HCT116 (cell line): ENCODE data around the gene LY6G6D. TPM values are rescaled to one million over a fixed set of nuclear protein-coding genes. Genes with fewer than 3 reads are reported as not detected.

Source experiments
- ATAC-seq: fragments of 200-7000 bp; cut with Tn5 transposase; 2 replicates; pipeline ENCODE4 v1.9.1; 2020; ENCODE audit warnings: mild to moderate bottlenecking, moderate library complexity
- BruUV-seq: library from RNA; stranded (reverse); fragments of 400-500 nt; replicated peaks from 2 replicates; lab custom pipeline; 2021; lab: Mats Ljungman, UMichigan
- CTCF ChIA-PET: fragments of 300-600 bp; sonication (Branson Sonifier 250); formaldehyde crosslinking; loops from one replicate; lab custom pipeline; 2021; ENCODE audit warnings: antibody characterized with exemption; lab: Charles Lee
- POLR2A ChIA-PET: fragments of 300-600, 350-600 bp; sonication (Branson Sonifier 250); formaldehyde crosslinking; loops from one replicate; lab custom pipeline; 2021; ENCODE audit warnings: antibody characterized with exemption; lab: Charles Lee
- RAD21 ChIA-PET, 2 experiments: fragments of 300-600 bp; sonication (Branson Sonifier 250); formaldehyde crosslinking; loops; one replicate each; lab custom pipeline; 2023; ENCODE audit warnings: low total read pairs in 2 of 2; ENCODE audit not compliant: uncharacterized antibody in 2 of 2, unreplicated experiment in 2 of 2, low non-redundant PET in 1 of 2; lab: Charles Lee
- DNase-seq: peaks from one replicate; pipeline ENCODE4 v3.0.0-alpha.2; 2010; ENCODE audit warnings: low read depth, low spot score
- H2AFZ ChIP-seq: fragments of 200-600 bp; shearing (Covaris generic), sonication (generic); 2 replicates; pipeline ENCODE4 v1.6.1; 2017; ENCODE audit warnings: low read depth, mixed run types, mixed read lengths, antibody characterized with exemption, low read length; ENCODE audit not compliant: poor library complexity, severe bottlenecking
- H3K27ac ChIP-seq: 2 replicates; pipeline ENCODE4 v1.5.1; 2012; ENCODE audit warnings: low read depth, low read length
- H3K27me3 ChIP-seq: fragments of 200-600 bp; sonication (generic); 2 replicates; pipeline ENCODE4 v1.6.1; 2016; ENCODE audit warnings: mixed run types, low read length, mixed read lengths; ENCODE audit not compliant: insufficient read depth
- H3K36me3 ChIP-seq, 2 experiments: fragments of 200-500 bp in 1 of 2; fragments of 200-600 bp in 1 of 2; sonication (Bioruptor generic) in 1 of 2; sonication (generic) in 1 of 2; 2 replicates each; pipeline versions ENCODE4 v1.5.1 to v1.6.1; 2014 to 2016; ENCODE audit warnings: low read length in 2 of 2, inconsistent platforms in 1 of 2, mixed read lengths in 1 of 2, mixed run types in 1 of 2; ENCODE audit not compliant: insufficient read depth in 2 of 2, control insufficient read depth in 1 of 2
- H3K4me1 ChIP-seq, 2 experiments: fragments of 200-600 bp in 1 of 2; sonication (generic) in 1 of 2; 2 replicates each; pipeline versions ENCODE4 v1.5.1 to v1.6.1; 2012 to 2017; ENCODE audit warnings: low read length in 2 of 2, inconsistent platforms in 1 of 2, mild to moderate bottlenecking in 1 of 2, mixed read lengths in 1 of 2, mixed run types in 1 of 2, moderate library complexity in 1 of 2; ENCODE audit not compliant: insufficient read depth in 2 of 2, control insufficient read depth in 1 of 2
- H3K4me2 ChIP-seq: fragments of 200-600 bp; sonication (generic); 2 replicates; pipeline ENCODE4 v1.6.1; 2017; ENCODE audit warnings: mixed run types, low read length, mixed read lengths
- H3K4me3 ChIP-seq, 2 experiments: fragments of 200-600 bp in 1 of 2; sonication (generic) in 1 of 2; replicated peaks in 1 of 2; 2 replicates each; pipeline ENCODE4 v1.5.1; 2011 to 2016; ENCODE audit warnings: low read length in 2 of 2, control low read depth in 1 of 2, low read depth in 1 of 2, mild to moderate bottlenecking in 1 of 2, mixed read lengths in 1 of 2, mixed run types in 1 of 2
- H3K79me2 ChIP-seq: fragments of 200-600 bp; sonication (generic); 2 replicates; pipeline ENCODE4 v1.6.1; 2017; ENCODE audit warnings: mild to moderate bottlenecking, mixed run types, low read length, moderate library complexity, mixed read lengths; ENCODE audit not compliant: insufficient read depth
- H3K9ac ChIP-seq: fragments of 200-600 bp; sonication (generic); 2 replicates; pipeline ENCODE4 v1.6.1; 2016; ENCODE audit warnings: low read length, mixed read lengths
- H3K9me2 ChIP-seq: fragments of 200-600 bp; sonication (generic), shearing (Covaris generic); 2 replicates; pipeline ENCODE4 v1.6.1; 2017; ENCODE audit warnings: mixed run types, mild to moderate bottlenecking, moderate library complexity; ENCODE audit not compliant: insufficient read depth
- H3K9me3 ChIP-seq, 2 experiments: fragments of 200-500 bp in 1 of 2; fragments of 200-600 bp in 1 of 2; sonication (Bioruptor generic) in 1 of 2; sonication (generic) in 1 of 2; 2 replicates each; pipeline ENCODE4 v1.6.1; 2014 to 2017; ENCODE audit warnings: low read length in 2 of 2, mixed read lengths in 2 of 2, inconsistent platforms in 1 of 2, low read depth in 1 of 2, mild to moderate bottlenecking in 1 of 2, mixed run types in 1 of 2, moderate library complexity in 1 of 2; ENCODE audit not compliant: control insufficient read depth in 1 of 2, insufficient read depth in 1 of 2
- H4K20me1 ChIP-seq: fragments of 200-600 bp; sonication (generic), shearing (Covaris generic); 2 replicates; pipeline ENCODE4 v1.6.1; 2017; ENCODE audit warnings: mixed run types, mild to moderate bottlenecking, moderate library complexity; ENCODE audit not compliant: insufficient read depth
- CBX3 ChIP-seq: IDR thresholded peaks from 2 replicates; pipeline ENCODE4 v1.6.1; 2012; ENCODE audit warnings: low read depth
- CEBPB ChIP-seq: IDR thresholded peaks from 2 replicates; pipeline ENCODE4 v1.6.1; 2012; ENCODE audit warnings: low read depth
- EGR1 ChIP-seq: IDR thresholded peaks from 2 replicates; pipeline ENCODE4 v1.6.1; 2012; ENCODE audit warnings: low read depth
- FOSL1 ChIP-seq: IDR thresholded peaks from 2 replicates; pipeline ENCODE4 v1.6.1; 2012; ENCODE audit warnings: low read depth
- JUND ChIP-seq: IDR thresholded peaks from 2 replicates; pipeline ENCODE4 v1.6.1; 2012
- POLR2A ChIP-seq: IDR thresholded peaks from 2 replicates; pipeline ENCODE4 v1.7.0; 2011; ENCODE audit warnings: borderline replicate concordance; ENCODE audit not compliant: insufficient read depth, insufficient read length; ENCODE audit errors: extremely low read depth
- POLR2AphosphoS5 ChIP-seq: IDR thresholded peaks from 2 replicates; pipeline ENCODE4 v1.6.1; 2011; ENCODE audit warnings: mild to moderate bottlenecking, low read depth, low read length, moderate library complexity
- RAD21 ChIP-seq: IDR thresholded peaks from 2 replicates; pipeline ENCODE4 v1.6.1; 2012; ENCODE audit warnings: low read depth, mild to moderate bottlenecking
- SIN3A ChIP-seq: IDR thresholded peaks from 2 replicates; pipeline ENCODE4 v1.6.1; 2012; ENCODE audit warnings: low read depth
- SP1 ChIP-seq: IDR thresholded peaks from 2 replicates; pipeline ENCODE4 v1.6.1; 2012; ENCODE audit warnings: low read depth
- SRF ChIP-seq: IDR thresholded peaks from 2 replicates; pipeline ENCODE4 v1.6.1; 2012; ENCODE audit warnings: low read depth
- YY1 ChIP-seq: IDR thresholded peaks from 2 replicates; pipeline ENCODE4 v1.6.1; 2011; ENCODE audit warnings: low read length, low read depth, moderate library complexity, mild to moderate bottlenecking; ENCODE audit not compliant: insufficient replicate concordance; ENCODE audit errors: extremely low read depth
- ZFX ChIP-seq: fragments of 450-650 bp; IDR thresholded peaks from 2 replicates; pipeline ENCODE4 v1.6.1; 2017
- ZNF274 ChIP-seq: fragments of 200-500 bp; sonication (Bioruptor generic); IDR thresholded peaks from 2 replicates; pipeline ENCODE4 v1.6.1; 2014; ENCODE audit warnings: mild to moderate bottlenecking, low read depth, low read length, inconsistent platforms
- intact Hi-C: fragments of 100-400 bp; cut with micrococcal nuclease; formaldehyde crosslinking; loops from 2 replicates; pipeline ENCODE4 v1.10.0; 2022
- total RNA-seq: library from RNA; stranded (reverse); gene quantifications from one replicate; pipeline ENCODE4 v1.2.1, GENCODE V29; 2021; ENCODE audit not compliant: unreplicated experiment
- TF ChIP-seq, protein P1 (sequence below): IDR thresholded peaks from 2 replicates; pipeline ENCODE4 v1.6.1; 2012; ENCODE audit warnings: low read depth
- TF ChIP-seq, protein P2 (sequence below): IDR thresholded peaks from 2 replicates; pipeline ENCODE4 v1.6.1; 2011; ENCODE audit warnings: mild to moderate bottlenecking, low read length, moderate library complexity; ENCODE audit not compliant: insufficient replicate concordance; ENCODE audit errors: extremely low read depth
- TF ChIP-seq, protein P3 (sequence below): IDR thresholded peaks from 2 replicates; pipeline ENCODE4 v1.6.1; 2012
- TF ChIP-seq, protein P4 (sequence below): IDR thresholded peaks from 2 replicates; pipeline ENCODE4 v1.6.1; 2012

Gene LY6G6D
- total RNA-seq, 1 experiment from 2014 or later, result not detected

DNA sequence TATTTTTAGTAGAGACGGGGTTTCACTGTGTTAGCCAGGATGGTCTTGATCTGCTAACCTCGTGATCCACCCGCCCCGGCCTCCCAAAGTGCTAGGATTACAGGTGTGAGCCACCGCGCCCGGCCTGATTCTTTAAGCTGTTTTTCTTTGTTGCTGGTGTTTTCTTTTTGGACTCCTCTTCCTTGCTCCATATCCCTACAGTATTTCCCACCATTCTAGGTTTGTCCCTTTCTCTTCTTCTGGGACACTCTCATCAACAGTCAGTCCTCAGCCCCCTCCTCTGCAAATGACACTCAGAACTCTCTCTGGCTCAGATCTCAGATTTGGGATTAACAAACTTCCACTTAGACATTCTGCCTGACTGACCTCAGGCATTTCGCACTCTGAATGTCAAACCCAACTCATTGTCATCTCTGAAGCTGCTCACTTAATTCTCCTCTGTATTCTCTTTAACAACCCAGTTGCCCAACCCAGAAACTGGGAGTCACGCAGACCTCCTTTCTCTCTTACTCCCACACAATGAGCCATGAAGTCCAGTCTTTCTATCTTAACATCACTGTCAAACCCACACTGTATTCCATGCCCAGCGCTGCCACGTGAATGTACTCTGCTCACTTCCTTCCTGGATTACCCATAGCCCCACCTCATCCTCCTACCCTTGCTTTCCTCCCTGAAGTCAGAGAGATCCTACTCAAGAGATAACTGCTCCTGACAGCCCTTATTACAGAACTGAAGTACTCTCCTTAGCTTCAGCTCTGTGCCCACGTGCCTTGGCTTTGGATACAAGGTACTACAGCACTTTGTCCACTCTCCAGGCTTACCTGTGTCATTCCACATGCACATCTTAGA lies 10.6 kb downstream of the LY6G6D start:
- no TSS peak for BruUV-seq
- Histone ChIP-seq H3K27ac (no peak overlapping the region), H3K4me1 (peaks cover 6 to 29% of the 10 kb centered on the region in 2 experiments; a peak in 3 of 4 replicates), H4K20me1 (no peaks in the 10 kb centered on the region), H3K27me3 (no peaks in the 10 kb centered on the region), H3K4me2 (no peak overlapping the region), H3K9me3 (no peaks in the 10 kb centered on the region), H3K9ac (no peak overlapping the region), H3K9me2 (no peaks in the 10 kb centered on the region), H3K36me3 (peaks cover 3% of the 10 kb centered on the region in 2 experiments; a peak in 1 of 4 replicates), H3K79me2 (no peaks in the 10 kb centered on the region), H3K4me3 (no peak overlapping the region), H2AFZ (no peak overlapping the region)
- TF ChIP-seq JUND (no peak), EGR1 (no peak), SRF (no peak), CBX3 (no peak), SIN3A (no peak), FOSL1 (no peak), POLR2AphosphoS5 (no peak), RAD21 (no peak), POLR2A (no peak), YY1 (no peak), CEBPB (no peak), SP1 (no peak), ZFX (no peak), ZNF274 (no peak)
- TF ChIP-seq, protein P1, sequence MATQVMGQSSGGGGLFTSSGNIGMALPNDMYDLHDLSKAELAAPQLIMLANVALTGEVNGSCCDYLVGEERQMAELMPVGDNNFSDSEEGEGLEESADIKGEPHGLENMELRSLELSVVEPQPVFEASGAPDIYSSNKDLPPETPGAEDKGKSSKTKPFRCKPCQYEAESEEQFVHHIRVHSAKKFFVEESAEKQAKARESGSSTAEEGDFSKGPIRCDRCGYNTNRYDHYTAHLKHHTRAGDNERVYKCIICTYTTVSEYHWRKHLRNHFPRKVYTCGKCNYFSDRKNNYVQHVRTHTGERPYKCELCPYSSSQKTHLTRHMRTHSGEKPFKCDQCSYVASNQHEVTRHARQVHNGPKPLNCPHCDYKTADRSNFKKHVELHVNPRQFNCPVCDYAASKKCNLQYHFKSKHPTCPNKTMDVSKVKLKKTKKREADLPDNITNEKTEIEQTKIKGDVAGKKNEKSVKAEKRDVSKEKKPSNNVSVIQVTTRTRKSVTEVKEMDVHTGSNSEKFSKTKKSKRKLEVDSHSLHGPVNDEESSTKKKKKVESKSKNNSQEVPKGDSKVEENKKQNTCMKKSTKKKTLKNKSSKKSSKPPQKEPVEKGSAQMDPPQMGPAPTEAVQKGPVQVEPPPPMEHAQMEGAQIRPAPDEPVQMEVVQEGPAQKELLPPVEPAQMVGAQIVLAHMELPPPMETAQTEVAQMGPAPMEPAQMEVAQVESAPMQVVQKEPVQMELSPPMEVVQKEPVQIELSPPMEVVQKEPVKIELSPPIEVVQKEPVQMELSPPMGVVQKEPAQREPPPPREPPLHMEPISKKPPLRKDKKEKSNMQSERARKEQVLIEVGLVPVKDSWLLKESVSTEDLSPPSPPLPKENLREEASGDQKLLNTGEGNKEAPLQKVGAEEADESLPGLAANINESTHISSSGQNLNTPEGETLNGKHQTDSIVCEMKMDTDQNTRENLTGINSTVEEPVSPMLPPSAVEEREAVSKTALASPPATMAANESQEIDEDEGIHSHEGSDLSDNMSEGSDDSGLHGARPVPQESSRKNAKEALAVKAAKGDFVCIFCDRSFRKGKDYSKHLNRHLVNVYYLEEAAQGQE, result no peak
- TF ChIP-seq, protein P2, sequence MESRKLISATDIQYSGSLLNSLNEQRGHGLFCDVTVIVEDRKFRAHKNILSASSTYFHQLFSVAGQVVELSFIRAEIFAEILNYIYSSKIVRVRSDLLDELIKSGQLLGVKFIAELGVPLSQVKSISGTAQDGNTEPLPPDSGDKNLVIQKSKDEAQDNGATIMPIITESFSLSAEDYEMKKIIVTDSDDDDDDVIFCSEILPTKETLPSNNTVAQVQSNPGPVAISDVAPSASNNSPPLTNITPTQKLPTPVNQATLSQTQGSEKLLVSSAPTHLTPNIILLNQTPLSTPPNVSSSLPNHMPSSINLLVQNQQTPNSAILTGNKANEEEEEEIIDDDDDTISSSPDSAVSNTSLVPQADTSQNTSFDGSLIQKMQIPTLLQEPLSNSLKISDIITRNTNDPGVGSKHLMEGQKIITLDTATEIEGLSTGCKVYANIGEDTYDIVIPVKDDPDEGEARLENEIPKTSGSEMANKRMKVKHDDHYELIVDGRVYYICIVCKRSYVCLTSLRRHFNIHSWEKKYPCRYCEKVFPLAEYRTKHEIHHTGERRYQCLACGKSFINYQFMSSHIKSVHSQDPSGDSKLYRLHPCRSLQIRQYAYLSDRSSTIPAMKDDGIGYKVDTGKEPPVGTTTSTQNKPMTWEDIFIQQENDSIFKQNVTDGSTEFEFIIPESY, result no peak
- TF ChIP-seq, protein P3, sequence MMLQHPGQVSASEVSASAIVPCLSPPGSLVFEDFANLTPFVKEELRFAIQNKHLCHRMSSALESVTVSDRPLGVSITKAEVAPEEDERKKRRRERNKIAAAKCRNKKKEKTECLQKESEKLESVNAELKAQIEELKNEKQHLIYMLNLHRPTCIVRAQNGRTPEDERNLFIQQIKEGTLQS, result no peak
- TF ChIP-seq, protein P4, sequence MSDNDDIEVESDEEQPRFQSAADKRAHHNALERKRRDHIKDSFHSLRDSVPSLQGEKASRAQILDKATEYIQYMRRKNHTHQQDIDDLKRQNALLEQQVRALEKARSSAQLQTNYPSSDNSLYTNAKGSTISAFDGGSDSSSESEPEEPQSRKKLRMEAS, result no peak
- ATAC-seq (no peak), DNase-seq (no peak)
- intact Hi-C loops, result no loop called here
- ChIA-PET POLR2A (interaction anchor here (0.5 kb wide), 1 partner anchor 10 kb away, joined by 3 read pairs; no protein-coding TSS in a partner anchor), RAD21 (no interaction called here), CTCF (no interaction called here)
